GM18520 (cell line): ENCODE results near the gene NDUFS7.
"Not testable (repeated sequence)": the region's sequence is repeated elsewhere in the genome, so short reads cannot be mapped to it uniquely, and the experiment has no call there.

ENCODE experiments used
- ATAC-seq: cut with Tn5 transposase; IDR thresholded peaks from one replicate; pipeline ENCODE4 v1.9.1; 2021; ENCODE audit not compliant: unreplicated experiment

The NDUFS7 gene

GRCh38 chr19:1417145-1417544 lies 33.4 kb downstream of the NDUFS7 start:
- no peak for ATAC-seq

GRCh38 chr19:1417681-1418495 lies 34.2 kb downstream of the NDUFS7 start:
- no peak for ATAC-seq

GRCh38 chr19:1418496-1418775 lies 34.7 kb downstream of the NDUFS7 start:
- no peak for ATAC-seq

- no peak for ATAC-seq
Measured at GRCh38 chr19:1418951-1419738, 35.4 kb downstream of the NDUFS7 start.

GRCh38 chr19:1420085-1420484 lies 36.4 kb downstream of the NDUFS7 start:
- not testable (repeated sequence) for ATAC-seq

- ATAC-seq = no peak
Measured at GRCh38 chr19:1420590-1420989, 36.9 kb downstream of the NDUFS7 start.

GRCh38 chr19:1421218-1421957 lies 37.7 kb downstream of the NDUFS7 start:
- no peak for ATAC-seq

GRCh38 chr19:1421958-1422305 lies 38.2 kb downstream of the NDUFS7 start:
- ATAC-seq = no peak

- ATAC-seq = no peak
Measured at GRCh38 chr19:1422360-1422759, 38.7 kb downstream of the NDUFS7 start.

GRCh38 chr19:1422943-1423342 lies 39.2 kb downstream of the NDUFS7 start:
- no peak for ATAC-seq

GRCh38 chr19:1423436-1424191 lies 39.9 kb downstream of the NDUFS7 start:
- no peak for ATAC-seq

GRCh38 chr19:1424192-1424955 lies 40.7 kb downstream of the NDUFS7 start:
- no peak for ATAC-seq

- no peak for ATAC-seq
Measured at GRCh38 chr19:1425102-1425837, 41.6 kb downstream of the NDUFS7 start.

GRCh38 chr19:1425902-1426301 lies 42.2 kb downstream of the NDUFS7 start:
- ATAC-seq = no peak

GRCh38 chr19:1426736-1427135 lies 43.0 kb downstream of the NDUFS7 start:
- ATAC-seq = no peak

GRCh38 chr19:1427221-1427920 lies 43.7 kb downstream of the NDUFS7 start:
- ATAC-seq = no peak

GRCh38 chr19:1428738-1429391 lies 45.2 kb downstream of the NDUFS7 start:
- no peak for ATAC-seq

- no peak for ATAC-seq
Measured at GRCh38 chr19:1429750-1430149, 46.0 kb downstream of the NDUFS7 start.

GRCh38 chr19:1430246-1430645 lies 46.5 kb downstream of the NDUFS7 start:
- ATAC-seq = no peak
